B cell (primary cell): ENCODE data around the gene GRIA3.

ENCODE experiments used
- CTCF ChIP-seq: fragments of 200-600 bp; IDR thresholded peaks from one replicate; pipeline ENCODE4 v1.8.0; 2022; ENCODE audit warnings: antibody characterized with exemption, mild to moderate bottlenecking
- EZH2 ChIP-seq: IDR thresholded peaks from 2 replicates; pipeline ENCODE4 v1.6.1; 2012; ENCODE audit warnings: borderline replicate concordance, low read depth, mild to moderate bottlenecking, moderate library complexity, low read length; ENCODE audit not compliant: insufficient read depth, poor library complexity, severe bottlenecking

GRCh38 chrX:123184219-123184865, at the start of gene GRIA3:
- TF ChIP-seq CTCF: no peak
- no peak for TF ChIP-seq EZH2
